Measurements from ENCODE around the gene ARVCF. TPM values are rescaled to one million over a fixed set of nuclear protein-coding genes. Genes with fewer than 3 reads are reported as not detected.

ARVCF gene
- total and polyA plus RNA-seq, 2 experiments from 2014 or later: 15.6 to 122 TPM

- Mint-ChIP-seq H3K36me3 (ENCODE audit: low read depth) (no peaks in the 10 kb centered on the region; the same call in 2 of the 3 replicates), H3K27me3 (ENCODE audit: insufficient read depth, low read depth, poor library complexity) (peaks cover 17% of the 10 kb centered on the region), H3K9me3 (no peaks in the 10 kb centered on the region), H3K4me3 (no peak overlapping the region), H3K27ac (no peak overlapping the region), H3K4me1 (peaks cover 3% of the 10 kb centered on the region; the same call in 2 of the 3 replicates)
- no peak for ATAC-seq
- no peaks in the 10 kb centered on the region for H4K20me1 ChIP-seq (replicated peaks; ENCODE audit: insufficient read depth)
- peaks cover 20% of the 10 kb centered on the region for H3K27me3 ChIP-seq (ENCODE audit: insufficient read depth)
- no peaks in the 10 kb centered on the region for H3K9me2 ChIP-seq (ENCODE audit: insufficient read depth)
- DNase-seq (ENCODE audit: low spot score): no peak
- no peaks in the 10 kb centered on the region for H3K79me2 ChIP-seq (replicated peaks; ENCODE audit: insufficient read depth)
- no peak overlapping the region for H2AFZ ChIP-seq
- peaks cover 10% of the 10 kb centered on the region; the same call in 1 of the 2 replicates for H3K4me1 ChIP-seq (ENCODE audit: insufficient read depth)
- no peak overlapping the region for H3K4me2 ChIP-seq
- no peak for TF ChIP-seq EZH2phosphoT487 (IDR thresholded peaks at IDR 0.05; ENCODE audit: unreplicated experiment)
- TF ChIP-seq CREB1 (CRISPR knock-in tag; IDR thresholded peaks at IDR 0.05; ENCODE audit: low read depth): no peak
- no peak for TF ChIP-seq JUNB (IDR thresholded peaks at IDR 0.05; ENCODE audit: unreplicated experiment)
- TF ChIP-seq EZH2 (IDR thresholded peaks at IDR 0.05; ENCODE audit: low read depth, unreplicated experiment): no peak
- TF ChIP-seq ZNF114 (CRISPR knock-in tag; IDR thresholded peaks at IDR 0.05): no peak
- no peak for TF ChIP-seq NANOG (IDR thresholded peaks at IDR 0.05; ENCODE audit: borderline replicate concordance)
- TF ChIP-seq REST (IDR thresholded peaks at IDR 0.05; ENCODE audit: unreplicated experiment): no peak
- TF ChIP-seq, protein P1, sequence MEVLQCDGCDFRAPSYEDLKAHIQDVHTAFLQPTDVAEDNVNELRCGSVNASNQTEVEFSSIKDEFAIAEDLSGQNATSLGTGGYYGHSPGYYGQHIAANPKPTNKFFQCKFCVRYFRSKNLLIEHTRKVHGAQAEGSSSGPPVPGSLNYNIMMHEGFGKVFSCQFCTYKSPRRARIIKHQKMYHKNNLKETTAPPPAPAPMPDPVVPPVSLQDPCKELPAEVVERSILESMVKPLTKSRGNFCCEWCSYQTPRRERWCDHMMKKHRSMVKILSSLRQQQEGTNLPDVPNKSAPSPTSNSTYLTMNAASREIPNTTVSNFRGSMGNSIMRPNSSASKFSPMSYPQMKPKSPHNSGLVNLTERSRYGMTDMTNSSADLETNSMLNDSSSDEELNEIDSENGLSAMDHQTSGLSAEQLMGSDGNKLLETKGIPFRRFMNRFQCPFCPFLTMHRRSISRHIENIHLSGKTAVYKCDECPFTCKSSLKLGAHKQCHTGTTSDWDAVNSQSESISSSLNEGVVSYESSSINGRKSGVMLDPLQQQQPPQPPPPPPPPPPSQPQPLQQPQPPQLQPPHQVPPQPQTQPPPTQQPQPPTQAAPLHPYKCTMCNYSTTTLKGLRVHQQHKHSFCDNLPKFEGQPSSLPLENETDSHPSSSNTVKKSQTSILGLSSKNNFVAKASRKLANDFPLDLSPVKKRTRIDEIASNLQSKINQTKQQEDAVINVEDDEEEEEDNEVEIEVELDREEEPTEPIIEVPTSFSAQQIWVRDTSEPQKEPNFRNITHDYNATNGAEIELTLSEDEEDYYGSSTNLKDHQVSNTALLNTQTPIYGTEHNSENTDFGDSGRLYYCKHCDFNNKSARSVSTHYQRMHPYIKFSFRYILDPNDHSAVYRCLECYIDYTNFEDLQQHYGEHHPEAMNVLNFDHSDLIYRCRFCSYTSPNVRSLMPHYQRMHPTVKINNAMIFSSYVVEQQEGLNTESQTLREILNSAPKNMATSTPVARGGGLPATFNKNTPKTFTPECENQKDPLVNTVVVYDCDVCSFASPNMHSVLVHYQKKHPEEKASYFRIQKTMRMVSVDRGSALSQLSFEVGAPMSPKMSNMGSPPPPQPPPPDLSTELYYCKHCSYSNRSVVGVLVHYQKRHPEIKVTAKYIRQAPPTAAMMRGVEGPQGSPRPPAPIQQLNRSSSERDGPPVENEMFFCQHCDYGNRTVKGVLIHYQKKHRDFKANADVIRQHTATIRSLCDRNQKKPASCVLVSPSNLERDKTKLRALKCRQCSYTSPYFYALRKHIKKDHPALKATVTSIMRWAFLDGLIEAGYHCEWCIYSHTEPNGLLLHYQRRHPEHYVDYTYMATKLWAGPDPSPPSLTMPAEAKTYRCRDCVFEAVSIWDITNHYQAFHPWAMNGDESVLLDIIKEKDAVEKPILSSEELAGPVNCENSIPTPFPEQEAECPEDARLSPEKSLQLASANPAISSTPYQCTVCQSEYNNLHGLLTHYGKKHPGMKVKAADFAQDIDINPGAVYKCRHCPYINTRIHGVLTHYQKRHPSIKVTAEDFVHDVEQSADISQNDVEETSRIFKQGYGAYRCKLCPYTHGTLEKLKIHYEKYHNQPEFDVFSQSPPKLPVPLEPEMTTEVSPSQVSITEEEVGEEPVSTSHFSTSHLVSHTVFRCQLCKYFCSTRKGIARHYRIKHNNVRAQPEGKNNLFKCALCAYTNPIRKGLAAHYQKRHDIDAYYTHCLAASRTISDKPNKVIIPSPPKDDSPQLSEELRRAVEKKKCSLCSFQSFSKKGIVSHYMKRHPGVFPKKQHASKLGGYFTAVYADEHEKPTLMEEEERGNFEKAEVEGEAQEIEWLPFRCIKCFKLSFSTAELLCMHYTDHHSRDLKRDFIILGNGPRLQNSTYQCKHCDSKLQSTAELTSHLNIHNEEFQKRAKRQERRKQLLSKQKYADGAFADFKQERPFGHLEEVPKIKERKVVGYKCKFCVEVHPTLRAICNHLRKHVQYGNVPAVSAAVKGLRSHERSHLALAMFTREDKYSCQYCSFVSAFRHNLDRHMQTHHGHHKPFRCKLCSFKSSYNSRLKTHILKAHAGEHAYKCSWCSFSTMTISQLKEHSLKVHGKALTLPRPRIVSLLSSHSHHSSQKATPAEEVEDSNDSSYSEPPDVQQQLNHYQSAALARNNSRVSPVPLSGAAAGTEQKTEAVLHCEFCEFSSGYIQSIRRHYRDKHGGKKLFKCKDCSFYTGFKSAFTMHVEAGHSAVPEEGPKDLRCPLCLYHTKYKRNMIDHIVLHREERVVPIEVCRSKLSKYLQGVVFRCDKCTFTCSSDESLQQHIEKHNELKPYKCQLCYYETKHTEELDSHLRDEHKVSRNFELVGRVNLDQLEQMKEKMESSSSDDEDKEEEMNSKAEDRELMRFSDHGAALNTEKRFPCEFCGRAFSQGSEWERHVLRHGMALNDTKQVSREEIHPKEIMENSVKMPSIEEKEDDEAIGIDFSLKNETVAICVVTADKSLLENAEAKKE (CRISPR knock-in tag; IDR thresholded peaks at IDR 0.05): no peak
- TF ChIP-seq STAT1 (IDR thresholded peaks at IDR 0.05; ENCODE audit: unreplicated experiment): no peak
- TF ChIP-seq, protein P2, sequence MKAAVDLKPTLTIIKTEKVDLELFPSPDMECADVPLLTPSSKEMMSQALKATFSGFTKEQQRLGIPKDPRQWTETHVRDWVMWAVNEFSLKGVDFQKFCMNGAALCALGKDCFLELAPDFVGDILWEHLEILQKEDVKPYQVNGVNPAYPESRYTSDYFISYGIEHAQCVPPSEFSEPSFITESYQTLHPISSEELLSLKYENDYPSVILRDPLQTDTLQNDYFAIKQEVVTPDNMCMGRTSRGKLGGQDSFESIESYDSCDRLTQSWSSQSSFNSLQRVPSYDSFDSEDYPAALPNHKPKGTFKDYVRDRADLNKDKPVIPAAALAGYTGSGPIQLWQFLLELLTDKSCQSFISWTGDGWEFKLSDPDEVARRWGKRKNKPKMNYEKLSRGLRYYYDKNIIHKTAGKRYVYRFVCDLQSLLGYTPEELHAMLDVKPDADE (IDR thresholded peaks at IDR 0.05): no peak
- no peak for TF ChIP-seq ZNF331 (CRISPR knock-in tag; IDR thresholded peaks at IDR 0.05; ENCODE audit: low read depth)
- no peak for TF ChIP-seq POLR2AphosphoS5 (IDR thresholded peaks at IDR 0.05; ENCODE audit: low read depth)
- H3K36me3 ChIP-seq (ENCODE audit: insufficient read depth): no peaks in the 10 kb centered on the region
- H3K4me3 ChIP-seq: no peak overlapping the region
- H3K27ac ChIP-seq (ENCODE audit: low read depth): no peak overlapping the region
- no peaks in the 10 kb centered on the region; the same call in 1 of the 2 replicates for H3F3A ChIP-seq (replicated peaks; ENCODE audit: low read depth)
Measured at GRCh38 chr22:20012741-20013331, 3.8 kb downstream of the ARVCF start.
